Lower leg skin (tissue), 4 donors: ENCODE measurements around the gene PAX5. TPM values are rescaled to one million over a fixed set of nuclear protein-coding genes. Genes with fewer than 3 reads are reported as not detected.

Experiments used
- DNase-seq, 2 donors: peaks; one replicate each; pipeline ENCODE4 v3.0.0-alpha.2; 2019; ENCODE audit warnings: low spot score in 2 of 2
- H3K4me3 ChIP-seq: fragments of 200-600 bp; sonication (generic); 2 replicates; pipeline ENCODE4 v1.5.1; 2017; ENCODE audit warnings: mild to moderate bottlenecking, low read depth; ENCODE audit not compliant: poor library complexity, severe bottlenecking
- POLR2A ChIP-seq, 2 donors: fragments of 450-650 bp; IDR thresholded peaks; one replicate each; pipeline ENCODE4 v1.6.1; 2016 to 2017; ENCODE audit warnings: antibody characterized with exemption in 2 of 2, mild to moderate bottlenecking in 1 of 2, moderate library complexity in 1 of 2
- WGBS, 2 donors: methylation state at CpG; one replicate each; pipeline ENCODE4 v1.1.5; 2018; 5-methylcytosine and 5-hydroxymethylcytosine counted together
- intact Hi-C: fragments of 100-400 bp; cut with DNase I; formaldehyde crosslinking; loops from one replicate; pipeline ENCODE4 v1.15.0; 2023; ENCODE audit warnings: low total_unique reads
- total RNA-seq, 4 donors: library from RNA; depleted of rRNA; stranded (reverse); fragments of >200 nt; gene quantifications; one replicate each; pipeline ENCODE4 v1.1.0, GENCODE V29; 2016
- TF ChIP-seq, protein P1 (sequence below), 3 donors: fragments of 450-650 bp; IDR thresholded peaks; one replicate each; pipeline ENCODE4 v1.5.1; 2016; ENCODE audit warnings: antibody characterized with exemption in 3 of 3, mild to moderate bottlenecking in 3 of 3, moderate library complexity in 2 of 3

The PAX5 gene
- total RNA-seq, 4 donors from 2014 or later = 0.02 to 0.08 (median 0.03) TPM; not detected in 1

DNA sequence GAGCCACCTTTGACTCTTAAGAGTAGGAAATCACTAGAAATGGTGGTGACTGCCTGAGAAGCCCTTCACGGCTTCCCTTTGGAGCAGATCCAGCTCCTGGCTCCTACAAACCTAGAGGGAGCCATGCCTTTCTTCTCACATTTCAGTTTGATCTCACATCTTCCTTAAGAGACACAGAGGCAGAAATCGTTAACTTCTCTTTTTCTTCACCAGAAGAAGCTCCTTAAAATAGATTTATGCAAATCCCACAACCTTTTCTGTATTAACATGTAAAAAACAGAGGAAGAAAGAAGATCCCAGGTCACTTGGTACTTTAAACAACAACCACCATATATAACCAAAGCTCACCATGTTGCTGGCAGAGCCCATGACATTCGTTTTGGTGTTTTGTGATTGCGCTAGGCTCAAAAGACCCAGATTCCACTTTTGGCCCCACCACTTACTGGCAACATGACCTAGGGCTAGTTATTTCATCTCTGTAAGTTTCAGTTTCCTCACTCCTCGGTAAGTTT lies 29.6 kb downstream of the PAX5 start:
- no peak for TF ChIP-seq POLR2A (IDR thresholded peaks at IDR 0.05)
- TF ChIP-seq, protein P1, sequence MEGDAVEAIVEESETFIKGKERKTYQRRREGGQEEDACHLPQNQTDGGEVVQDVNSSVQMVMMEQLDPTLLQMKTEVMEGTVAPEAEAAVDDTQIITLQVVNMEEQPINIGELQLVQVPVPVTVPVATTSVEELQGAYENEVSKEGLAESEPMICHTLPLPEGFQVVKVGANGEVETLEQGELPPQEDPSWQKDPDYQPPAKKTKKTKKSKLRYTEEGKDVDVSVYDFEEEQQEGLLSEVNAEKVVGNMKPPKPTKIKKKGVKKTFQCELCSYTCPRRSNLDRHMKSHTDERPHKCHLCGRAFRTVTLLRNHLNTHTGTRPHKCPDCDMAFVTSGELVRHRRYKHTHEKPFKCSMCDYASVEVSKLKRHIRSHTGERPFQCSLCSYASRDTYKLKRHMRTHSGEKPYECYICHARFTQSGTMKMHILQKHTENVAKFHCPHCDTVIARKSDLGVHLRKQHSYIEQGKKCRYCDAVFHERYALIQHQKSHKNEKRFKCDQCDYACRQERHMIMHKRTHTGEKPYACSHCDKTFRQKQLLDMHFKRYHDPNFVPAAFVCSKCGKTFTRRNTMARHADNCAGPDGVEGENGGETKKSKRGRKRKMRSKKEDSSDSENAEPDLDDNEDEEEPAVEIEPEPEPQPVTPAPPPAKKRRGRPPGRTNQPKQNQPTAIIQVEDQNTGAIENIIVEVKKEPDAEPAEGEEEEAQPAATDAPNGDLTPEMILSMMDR (IDR thresholded peaks at IDR 0.05) = no peak
- DNase-seq = no peak
- intact Hi-C loops = no loop called here
- 44 to 59% methylated on average over 5 of the region's 5 CpGs for WGBS, 2 donors
- no peak overlapping the region for H3K4me3 ChIP-seq

DNA sequence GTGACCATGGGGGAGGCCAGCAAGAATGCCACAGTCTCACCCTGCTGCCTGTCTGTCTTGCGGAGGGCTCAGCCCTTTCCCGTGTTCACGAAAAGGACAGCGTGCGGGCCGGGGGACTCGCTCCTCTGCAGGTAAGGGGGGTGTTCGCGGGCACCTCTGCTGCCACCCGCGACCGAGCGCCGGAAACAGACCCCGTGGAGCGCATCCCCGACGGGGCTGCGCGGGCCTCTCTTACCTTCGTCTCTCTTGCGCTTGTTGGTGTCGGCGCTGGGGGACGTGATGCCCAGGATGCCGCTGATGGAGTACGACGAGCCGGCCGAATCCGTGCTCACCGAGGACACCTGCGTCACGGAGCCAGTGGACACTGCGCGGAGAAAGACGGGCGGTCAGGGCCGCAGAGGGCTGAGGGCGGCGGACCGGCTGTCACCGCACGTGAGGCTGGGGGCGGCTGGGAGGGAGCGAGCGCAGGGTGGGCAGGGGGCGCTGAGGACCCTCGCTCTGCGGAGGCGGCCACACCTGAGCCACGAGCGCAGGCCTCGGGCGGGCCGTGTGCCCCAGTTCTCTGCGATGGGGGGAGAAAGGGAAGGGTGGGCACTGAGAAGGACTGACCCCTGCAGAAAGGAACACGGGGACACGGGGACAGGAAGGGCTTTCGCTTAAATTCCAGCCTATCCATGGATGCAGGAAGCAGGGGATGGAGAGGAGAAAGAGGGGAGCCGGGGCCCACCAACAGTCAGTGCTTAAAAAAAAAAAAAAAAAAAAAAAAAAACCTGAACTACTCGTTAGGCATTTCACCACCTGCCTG lies 31.5 kb downstream of the PAX5 start:
- TF ChIP-seq, protein P1 (IDR thresholded peaks at IDR 0.05) = no peak
- TF ChIP-seq POLR2A (IDR thresholded peaks at IDR 0.05) = no peak
- intact Hi-C loops = no loop called here
- H3K4me3 ChIP-seq = no peak overlapping the region
- no peak for DNase-seq
- WGBS, 2 donors = 1% methylated on average over 23 to 35 of the region's 62 CpGs

DNA sequence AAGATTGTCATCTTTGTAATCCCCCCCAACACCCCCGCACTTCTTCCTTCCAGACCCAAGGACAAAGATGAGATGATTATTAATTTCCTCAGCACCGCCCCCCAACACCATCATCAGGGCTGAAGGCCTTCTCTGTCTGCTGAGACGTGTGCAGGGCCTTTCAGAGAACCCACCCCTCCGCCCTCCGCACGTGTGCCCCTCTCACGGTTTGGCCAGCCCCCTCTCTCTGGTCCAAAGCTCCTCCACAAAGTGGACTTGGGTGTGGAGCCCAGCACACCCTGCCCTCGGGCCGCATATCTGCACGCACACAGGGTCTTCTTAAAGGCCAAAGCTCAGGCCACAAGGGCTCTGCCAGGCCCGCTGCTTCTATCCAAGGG lies 32.0 kb downstream of the PAX5 start:
- WGBS, 2 donors = 42 to 48% methylated on average over 9 to 11 of the region's 11 CpGs
- TF ChIP-seq, protein P1 (IDR thresholded peaks at IDR 0.05) = no peak
- no peak for TF ChIP-seq POLR2A (IDR thresholded peaks at IDR 0.05)
- no peak overlapping the region for H3K4me3 ChIP-seq

DNA sequence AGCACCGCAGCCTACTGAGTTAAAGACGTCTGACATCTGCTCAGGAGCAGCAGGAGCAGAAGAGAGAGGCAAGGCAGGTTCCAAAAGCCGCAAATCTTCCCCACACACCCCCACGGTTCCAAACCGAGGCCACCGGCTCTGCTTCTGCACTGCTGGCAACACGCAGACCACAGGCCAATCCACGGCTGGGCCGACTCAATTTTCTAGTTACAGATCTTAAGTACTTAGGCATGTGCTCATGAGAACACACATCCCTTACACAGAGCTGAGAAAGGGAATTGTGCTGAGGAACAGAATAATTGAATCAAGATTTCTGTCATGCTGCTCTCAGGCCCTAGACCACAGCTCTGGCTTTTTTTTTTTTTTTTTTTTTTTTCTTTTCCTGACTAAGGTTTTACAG lies 32.6 kb downstream of the PAX5 start:
- DNase-seq = no peak
- 59 to 64% methylated on average over 9 of the region's 9 CpGs for WGBS, 2 donors
- intact Hi-C loops = no loop called here
- TF ChIP-seq POLR2A (IDR thresholded peaks at IDR 0.05) = no peak
- TF ChIP-seq, protein P1 (IDR thresholded peaks at IDR 0.05) = no peak
- H3K4me3 ChIP-seq = no peak overlapping the region

More for the DNA sequence above, 32.0 kb downstream of the PAX5 start:
- DNase-seq = no peak
- intact Hi-C loops = no loop called here

DNA sequence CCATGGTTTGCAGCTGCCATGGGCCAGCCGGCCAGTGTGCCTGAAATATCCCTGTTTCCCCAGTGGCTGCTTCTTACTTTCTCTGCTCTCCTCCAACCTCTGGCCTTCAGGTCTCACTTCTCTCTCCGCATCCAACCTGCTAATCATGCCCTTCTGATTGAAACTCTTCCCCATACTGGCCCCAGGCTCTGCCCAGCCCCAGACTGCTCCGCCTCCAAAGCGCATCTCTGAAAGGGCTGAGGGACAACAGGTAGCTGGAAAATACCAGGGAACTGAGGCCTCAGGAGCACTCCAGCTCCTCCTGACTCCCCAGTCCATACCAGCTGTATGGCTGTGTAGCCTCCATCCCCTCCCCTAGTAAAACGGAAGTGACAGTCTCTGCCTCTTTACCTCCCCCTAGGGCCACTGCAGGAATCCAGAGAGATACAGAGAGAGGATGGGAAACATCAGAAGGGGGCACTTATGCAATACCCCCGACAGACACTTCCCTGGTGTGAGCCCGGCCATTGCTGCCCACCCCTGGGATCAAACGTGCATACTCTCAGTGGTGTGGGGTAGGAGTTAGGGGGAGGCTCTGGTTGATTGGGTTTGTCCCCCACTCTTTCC lies 34.2 kb downstream of the PAX5 start:
- intact Hi-C loops = no loop called here
- TF ChIP-seq, protein P1 (IDR thresholded peaks at IDR 0.05) = no peak
- 68% methylated on average over 8 of the region's 8 CpGs for WGBS, 2 donors
- H3K4me3 ChIP-seq = no peak overlapping the region
- no peak for DNase-seq
